ENCODE results near the gene MZB1.

Gene MZB1

DNA sequence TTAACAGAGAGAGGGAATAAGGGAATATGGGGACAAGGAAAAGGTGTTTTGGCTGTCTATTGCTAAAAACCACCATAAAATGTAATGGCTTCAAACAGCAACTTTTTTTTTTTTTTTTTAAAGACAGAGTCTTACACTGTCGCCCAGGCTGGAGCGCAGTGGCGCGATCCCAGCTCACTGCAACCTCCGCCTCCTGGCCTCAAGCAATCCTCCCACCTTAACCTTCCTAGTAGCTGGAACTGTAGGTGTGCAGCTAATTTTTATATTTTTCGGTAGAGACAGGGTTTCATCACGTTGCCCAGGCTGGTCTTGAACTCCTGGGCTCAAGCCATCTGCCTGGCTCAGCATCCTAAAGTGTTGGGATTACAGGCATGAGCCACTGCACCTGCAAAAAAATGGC lies 18.5 kb upstream of the MZB1 start:
- H3K9me3 ChIP-seq (ENCODE audit: control insufficient read depth, insufficient read depth, low read length) = no peaks in the 10 kb centered on the region
- H3K27me3 ChIP-seq (ENCODE audit: control insufficient read depth, insufficient read depth, low read length) = peaks cover 10% of the 10 kb centered on the region
- no peak overlapping the region for H3K9ac ChIP-seq (ENCODE audit: low read depth, low read length)
- no peaks in the 10 kb centered on the region for H3K36me3 ChIP-seq (ENCODE audit: control insufficient read depth, insufficient read depth, low read length)
- H3K4me3 ChIP-seq (ENCODE audit: low read depth, low read length) = no peak overlapping the region
- H3K4me1 ChIP-seq (ENCODE audit: control insufficient read depth, insufficient read depth, low read length) = peaks cover 2% of the 10 kb centered on the region

DNA sequence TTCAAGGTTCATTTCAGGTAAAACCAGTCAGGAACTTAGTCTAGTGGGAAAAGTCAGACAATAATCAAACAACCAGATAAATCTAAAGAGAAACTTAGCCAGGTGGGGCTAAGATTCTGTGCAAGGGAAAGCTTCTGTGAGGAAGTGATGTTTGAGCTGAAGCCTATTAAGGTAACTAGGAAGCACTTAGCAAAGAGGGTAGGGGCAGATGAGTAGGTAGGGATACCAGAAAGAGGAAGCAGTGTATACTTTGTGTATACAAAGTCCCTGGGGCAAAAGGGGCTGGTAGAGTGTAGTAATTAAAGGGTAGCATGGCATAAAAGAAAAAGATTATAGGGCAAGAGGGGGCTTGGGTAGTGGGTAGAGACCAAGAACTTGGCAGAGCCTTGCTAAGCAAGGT lies 17.8 kb upstream of the MZB1 start:
- H3K4me1 ChIP-seq (ENCODE audit: control insufficient read depth, insufficient read depth, low read length) = peaks cover 2% of the 10 kb centered on the region
- H3K9me3 ChIP-seq (ENCODE audit: control insufficient read depth, insufficient read depth, low read length) = no peaks in the 10 kb centered on the region

GRCh38 chr5:139406963-139407362 lies 17.2 kb upstream of the MZB1 start:
- Histone ChIP-seq H3K9ac (ENCODE audit: low read depth, low read length) (no peak overlapping the region), H3K27me3 (ENCODE audit: control insufficient read depth, insufficient read depth, low read length) (peaks cover 10% of the 10 kb centered on the region)

More for the DNA sequence above, 17.8 kb upstream of the MZB1 start:
- Histone ChIP-seq H3K27me3 (ENCODE audit: control insufficient read depth, insufficient read depth, low read length) (peaks cover 10% of the 10 kb centered on the region), H3K9ac (ENCODE audit: low read depth, low read length) (no peak overlapping the region), H3K36me3 (ENCODE audit: control insufficient read depth, insufficient read depth, low read length) (no peaks in the 10 kb centered on the region), H3K4me3 (ENCODE audit: low read depth, low read length) (no peak overlapping the region)

GRCh38 chr5:139404484-139404840 lies 14.7 kb upstream of the MZB1 start:
- H3K4me1 ChIP-seq (ENCODE audit: control insufficient read depth, insufficient read depth, low read length) = peaks cover 2% of the 10 kb centered on the region
- no peaks in the 10 kb centered on the region for H3K36me3 ChIP-seq (ENCODE audit: control insufficient read depth, insufficient read depth, low read length)
- H3K4me3 ChIP-seq (ENCODE audit: low read depth, low read length) = peak overlapping the region; percentile 77

More at GRCh38 chr5:139406963-139407362, 17.2 kb upstream of the MZB1 start:
- Histone ChIP-seq H3K4me3 (ENCODE audit: low read depth, low read length) (no peak overlapping the region), H3K4me1 (ENCODE audit: control insufficient read depth, insufficient read depth, low read length) (peaks cover 2% of the 10 kb centered on the region), H3K9me3 (ENCODE audit: control insufficient read depth, insufficient read depth, low read length) (no peaks in the 10 kb centered on the region), H3K36me3 (ENCODE audit: control insufficient read depth, insufficient read depth, low read length) (no peaks in the 10 kb centered on the region)

DNA sequence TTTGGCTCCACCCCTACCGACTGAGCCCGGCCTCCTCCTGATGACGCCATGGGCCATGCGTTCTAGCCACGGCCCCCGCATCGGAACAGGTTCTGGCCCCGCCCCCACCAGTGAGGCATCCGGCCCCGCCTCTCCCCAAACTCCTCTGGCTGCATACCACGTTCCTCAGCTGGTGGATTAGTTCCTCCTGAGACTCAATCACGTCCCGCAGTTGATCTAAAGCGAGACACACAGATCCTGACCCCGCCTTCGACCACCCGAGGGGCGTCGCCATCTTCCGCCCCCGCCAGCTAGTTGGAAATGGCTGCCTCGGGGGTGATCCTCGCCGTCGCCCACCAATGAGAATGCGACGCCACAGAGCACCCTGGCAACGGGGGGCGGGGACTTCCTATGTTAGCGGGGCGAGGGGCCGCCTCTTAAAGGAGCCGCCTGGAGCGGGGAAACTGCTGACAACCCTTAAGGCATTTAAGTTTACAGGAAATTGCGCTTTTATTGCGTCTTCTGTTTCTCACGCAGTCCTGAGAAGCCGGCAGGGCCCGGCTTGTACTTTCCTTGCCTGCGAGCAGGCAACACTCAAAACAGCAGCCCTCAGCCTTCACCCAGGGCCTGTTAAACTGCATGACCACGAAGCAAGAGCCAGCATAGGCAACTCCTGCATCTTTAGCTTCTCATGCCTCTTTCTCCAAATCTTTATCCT lies 14.2 kb upstream of the MZB1 start, which contains the start of gene SPATA24:
SPATA24 (minus strand) TSS at position 303 of the 697 bp plus-strand sequence; CDS start at position 274, 29 bp downstream.
- Histone ChIP-seq H3K9ac (ENCODE audit: low read depth, low read length) (peak within 1 kb of the TSS; percentile 48), H3K4me3 (ENCODE audit: low read depth, low read length) (peak within 1 kb of the TSS; percentile 77), H3K9me3 (ENCODE audit: control insufficient read depth, insufficient read depth, low read length) (no peaks in the 10 kb centered on the region), H3K36me3 (ENCODE audit: control insufficient read depth, insufficient read depth, low read length) (no peaks in the 10 kb centered on the region), H3K27me3 (ENCODE audit: control insufficient read depth, insufficient read depth, low read length) (peaks cover 10% of the 10 kb centered on the region), H3K4me1 (ENCODE audit: control insufficient read depth, insufficient read depth, low read length) (peaks cover 2% of the 10 kb centered on the region)

More at GRCh38 chr5:139404484-139404840, 14.7 kb upstream of the MZB1 start:
- no peaks in the 10 kb centered on the region for H3K9me3 ChIP-seq (ENCODE audit: control insufficient read depth, insufficient read depth, low read length)
- peaks cover 10% of the 10 kb centered on the region for H3K27me3 ChIP-seq (ENCODE audit: control insufficient read depth, insufficient read depth, low read length)
- H3K9ac ChIP-seq (ENCODE audit: low read depth, low read length) = no peak overlapping the region

DNA sequence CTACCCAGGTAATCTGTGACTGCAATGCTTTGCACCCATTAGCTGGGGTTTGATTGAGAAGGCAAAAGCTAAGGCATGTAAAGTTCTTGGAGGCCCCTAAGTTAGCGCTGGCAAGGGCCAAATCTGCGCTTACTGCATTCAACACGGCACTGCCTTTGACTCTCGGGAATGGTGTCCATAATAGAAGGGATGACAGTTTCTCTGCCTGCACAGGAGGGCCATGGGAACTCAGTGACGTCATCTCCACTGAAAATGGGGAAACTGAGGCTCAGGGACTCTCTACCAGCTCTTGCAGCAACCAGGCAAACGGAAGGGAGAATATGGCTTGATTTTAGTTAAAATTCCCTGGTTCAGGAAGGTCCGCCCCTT lies 13.7 kb upstream of the MZB1 start:
- Histone ChIP-seq H3K9me3 (ENCODE audit: control insufficient read depth, insufficient read depth, low read length) (no peaks in the 10 kb centered on the region), H3K4me3 (ENCODE audit: low read depth, low read length) (peak overlapping the region; percentile 77), H3K9ac (ENCODE audit: low read depth, low read length) (no peak overlapping the region), H3K36me3 (ENCODE audit: control insufficient read depth, insufficient read depth, low read length) (no peaks in the 10 kb centered on the region), H3K4me1 (ENCODE audit: control insufficient read depth, insufficient read depth, low read length) (peaks cover 2% of the 10 kb centered on the region), H3K27me3 (ENCODE audit: control insufficient read depth, insufficient read depth, low read length) (peaks cover 10% of the 10 kb centered on the region)

DNA sequence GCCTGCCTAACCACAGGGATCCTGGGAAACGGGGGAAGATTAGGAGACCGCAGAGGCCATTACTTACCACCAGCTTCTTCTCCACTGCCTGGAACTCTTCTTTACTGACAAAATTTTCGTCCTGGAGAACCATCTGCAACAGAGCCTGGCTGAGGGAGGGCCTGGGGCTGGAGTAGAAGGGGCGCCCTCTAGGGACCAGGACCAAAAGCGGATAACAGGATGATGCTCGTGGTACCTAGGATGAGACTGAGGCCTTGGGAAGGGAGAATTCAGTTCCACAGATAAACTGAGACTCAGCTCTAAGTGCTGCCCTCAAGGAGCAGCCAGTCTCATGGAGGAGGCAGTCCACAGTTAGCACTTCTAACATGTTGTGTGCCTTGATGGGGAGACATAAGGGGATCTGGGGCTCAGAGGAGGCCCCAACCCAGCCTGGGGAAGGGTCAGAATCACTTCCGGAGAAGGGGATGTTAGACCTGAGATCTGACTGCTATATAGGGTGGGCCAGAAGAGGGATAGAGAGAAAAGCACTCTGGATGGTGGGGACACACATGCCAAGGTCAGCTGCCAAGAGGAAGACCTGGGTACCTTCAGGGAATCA lies 12.9 kb upstream of the MZB1 start:
- Histone ChIP-seq H3K9me3 (ENCODE audit: control insufficient read depth, insufficient read depth, low read length) (no peaks in the 10 kb centered on the region), H3K4me1 (ENCODE audit: control insufficient read depth, insufficient read depth, low read length) (peaks cover 2% of the 10 kb centered on the region), H3K27me3 (ENCODE audit: control insufficient read depth, insufficient read depth, low read length) (peaks cover 10% of the 10 kb centered on the region), H3K4me3 (ENCODE audit: low read depth, low read length) (peak overlapping the region; percentile 77), H3K9ac (ENCODE audit: low read depth, low read length) (no peak overlapping the region), H3K36me3 (ENCODE audit: control insufficient read depth, insufficient read depth, low read length) (no peaks in the 10 kb centered on the region)

GRCh38 chr5:139401546-139401945 lies 11.8 kb upstream of the MZB1 start:
- Histone ChIP-seq H3K9ac (ENCODE audit: low read depth, low read length) (no peak overlapping the region), H3K4me3 (ENCODE audit: low read depth, low read length) (no peak overlapping the region), H3K9me3 (ENCODE audit: control insufficient read depth, insufficient read depth, low read length) (no peaks in the 10 kb centered on the region), H3K4me1 (ENCODE audit: control insufficient read depth, insufficient read depth, low read length) (peaks cover 2% of the 10 kb centered on the region), H3K36me3 (ENCODE audit: control insufficient read depth, insufficient read depth, low read length) (no peaks in the 10 kb centered on the region), H3K27me3 (ENCODE audit: control insufficient read depth, insufficient read depth, low read length) (peaks cover 2% of the 10 kb centered on the region)

GRCh38 chr5:139399501-139400121 lies 9.9 kb upstream of the MZB1 start:
- H3K9ac ChIP-seq (ENCODE audit: low read depth, low read length) = no peak overlapping the region
- no peaks in the 10 kb centered on the region for H3K9me3 ChIP-seq (ENCODE audit: control insufficient read depth, insufficient read depth, low read length)
- H3K4me1 ChIP-seq (ENCODE audit: control insufficient read depth, insufficient read depth, low read length) = peaks cover 3% of the 10 kb centered on the region
- no peaks in the 10 kb centered on the region for H3K36me3 ChIP-seq (ENCODE audit: control insufficient read depth, insufficient read depth, low read length)
- no peak overlapping the region for H3K4me3 ChIP-seq (ENCODE audit: low read depth, low read length)
- peaks cover 4% of the 10 kb centered on the region for H3K27me3 ChIP-seq (ENCODE audit: control insufficient read depth, insufficient read depth, low read length)

DNA sequence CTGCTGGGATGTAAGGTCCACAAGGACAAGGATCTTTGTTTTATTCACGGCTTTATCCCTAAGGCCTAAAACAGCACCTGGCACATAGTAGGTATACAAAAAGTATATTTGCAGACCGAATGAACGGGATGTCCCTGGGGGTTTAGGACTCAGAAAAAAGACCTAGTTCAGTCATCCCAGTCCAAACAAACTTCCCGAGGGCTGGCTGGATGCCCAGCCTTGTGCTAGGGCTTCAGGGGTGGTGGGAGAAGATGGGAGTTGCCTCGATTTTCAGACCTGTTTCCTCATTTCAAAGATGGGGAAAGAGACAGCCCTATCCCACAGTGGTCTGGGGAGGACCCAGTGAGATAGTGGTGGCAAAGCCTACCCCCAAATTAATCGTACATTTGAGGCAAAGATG lies 8.2 kb upstream of the MZB1 start:
- Histone ChIP-seq H3K36me3 (ENCODE audit: control insufficient read depth, insufficient read depth, low read length) (no peaks in the 10 kb centered on the region), H3K4me3 (ENCODE audit: low read depth, low read length) (no peak overlapping the region), H3K9me3 (ENCODE audit: control insufficient read depth, insufficient read depth, low read length) (no peaks in the 10 kb centered on the region), H3K4me1 (ENCODE audit: control insufficient read depth, insufficient read depth, low read length) (peaks cover 3% of the 10 kb centered on the region), H3K27me3 (ENCODE audit: control insufficient read depth, insufficient read depth, low read length) (peaks cover 19% of the 10 kb centered on the region), H3K9ac (ENCODE audit: low read depth, low read length) (no peak overlapping the region)

DNA sequence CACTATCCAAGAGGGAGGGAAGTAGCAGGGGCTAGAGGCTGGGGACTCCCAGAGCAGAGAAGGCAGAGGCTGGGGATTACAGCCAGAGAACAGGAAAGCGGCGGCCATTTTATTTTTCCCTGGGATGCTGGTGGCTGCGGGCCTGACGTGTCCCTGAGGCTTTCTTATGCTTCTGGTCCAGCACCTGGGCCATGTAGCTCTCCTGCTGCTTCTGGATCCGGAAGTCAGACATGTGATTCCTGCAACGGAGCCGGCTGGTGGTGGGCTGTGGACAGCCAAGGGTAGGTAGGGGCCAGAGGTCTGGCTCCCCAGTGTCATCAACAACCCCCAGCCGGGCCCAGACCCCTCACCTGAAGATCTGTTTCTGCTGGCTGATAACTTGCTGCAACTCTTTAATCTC lies 7.0 kb upstream of the MZB1 start:
- Histone ChIP-seq H3K9ac (ENCODE audit: low read depth, low read length) (no peak overlapping the region), H3K27me3 (ENCODE audit: control insufficient read depth, insufficient read depth, low read length) (peaks cover 19% of the 10 kb centered on the region), H3K4me1 (ENCODE audit: control insufficient read depth, insufficient read depth, low read length) (peaks cover 4% of the 10 kb centered on the region), H3K36me3 (ENCODE audit: control insufficient read depth, insufficient read depth, low read length) (no peaks in the 10 kb centered on the region), H3K4me3 (ENCODE audit: low read depth, low read length) (no peak overlapping the region), H3K9me3 (ENCODE audit: control insufficient read depth, insufficient read depth, low read length) (no peaks in the 10 kb centered on the region)
